Liver (tissue), 3 donors: ENCODE measurements around the gene TCF19.

Source experiments
- MAX ChIP-seq: IDR thresholded peaks from 2 replicates; pipeline ENCODE4 v1.6.1; 2016; ENCODE audit warnings: antibody characterized with exemption
- SP1 ChIP-seq: IDR thresholded peaks from 2 replicates; pipeline ENCODE4 v1.6.1; 2018; ENCODE audit warnings: antibody characterized with exemption, mild to moderate bottlenecking
- ZBTB33 ChIP-seq: IDR thresholded peaks from 2 replicates; pipeline ENCODE4 v1.6.1; 2016; ENCODE audit warnings: antibody characterized with exemption
- TF ChIP-seq, protein P1 (sequence below): fragments of 150-350 bp; IDR thresholded peaks from 2 replicates; pipeline ENCODE4 v1.5.1; 2017; ENCODE audit warnings: improper control_type of control experiment, low read depth, low read length; ENCODE audit not compliant: missing input control
- TF ChIP-seq, protein P2 (sequence below): IDR thresholded peaks from 2 replicates; pipeline ENCODE4 v1.6.1; 2016; ENCODE audit warnings: antibody characterized with exemption, mild to moderate bottlenecking
- donor health status: healthy.
- donor health status: healthy.

DNA sequence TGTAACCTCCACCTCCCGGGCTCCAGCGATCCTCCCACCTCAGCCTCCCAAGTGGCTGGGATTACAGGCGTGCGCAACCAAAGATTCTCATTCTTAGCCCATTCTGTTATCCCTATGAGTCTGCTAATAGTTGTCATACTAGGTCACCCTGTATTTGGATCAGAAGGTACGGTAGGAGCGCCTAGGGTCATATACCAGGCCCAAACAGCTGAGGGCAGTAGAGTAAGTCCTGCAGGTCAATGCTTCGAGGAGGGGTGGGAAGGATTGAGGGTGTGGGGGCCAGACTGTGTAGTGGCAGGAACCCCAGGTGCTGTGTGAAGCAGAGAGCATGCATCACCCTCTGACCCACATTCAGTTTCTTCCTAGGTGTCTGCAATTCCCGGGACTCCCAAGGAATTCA is 34.8 kb downstream of the TCF19 start:
- TF ChIP-seq, protein P1, sequence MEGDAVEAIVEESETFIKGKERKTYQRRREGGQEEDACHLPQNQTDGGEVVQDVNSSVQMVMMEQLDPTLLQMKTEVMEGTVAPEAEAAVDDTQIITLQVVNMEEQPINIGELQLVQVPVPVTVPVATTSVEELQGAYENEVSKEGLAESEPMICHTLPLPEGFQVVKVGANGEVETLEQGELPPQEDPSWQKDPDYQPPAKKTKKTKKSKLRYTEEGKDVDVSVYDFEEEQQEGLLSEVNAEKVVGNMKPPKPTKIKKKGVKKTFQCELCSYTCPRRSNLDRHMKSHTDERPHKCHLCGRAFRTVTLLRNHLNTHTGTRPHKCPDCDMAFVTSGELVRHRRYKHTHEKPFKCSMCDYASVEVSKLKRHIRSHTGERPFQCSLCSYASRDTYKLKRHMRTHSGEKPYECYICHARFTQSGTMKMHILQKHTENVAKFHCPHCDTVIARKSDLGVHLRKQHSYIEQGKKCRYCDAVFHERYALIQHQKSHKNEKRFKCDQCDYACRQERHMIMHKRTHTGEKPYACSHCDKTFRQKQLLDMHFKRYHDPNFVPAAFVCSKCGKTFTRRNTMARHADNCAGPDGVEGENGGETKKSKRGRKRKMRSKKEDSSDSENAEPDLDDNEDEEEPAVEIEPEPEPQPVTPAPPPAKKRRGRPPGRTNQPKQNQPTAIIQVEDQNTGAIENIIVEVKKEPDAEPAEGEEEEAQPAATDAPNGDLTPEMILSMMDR = no peak
- TF ChIP-seq SP1 = no peak
- no peak for TF ChIP-seq ZBTB33
- TF ChIP-seq, protein P2, sequence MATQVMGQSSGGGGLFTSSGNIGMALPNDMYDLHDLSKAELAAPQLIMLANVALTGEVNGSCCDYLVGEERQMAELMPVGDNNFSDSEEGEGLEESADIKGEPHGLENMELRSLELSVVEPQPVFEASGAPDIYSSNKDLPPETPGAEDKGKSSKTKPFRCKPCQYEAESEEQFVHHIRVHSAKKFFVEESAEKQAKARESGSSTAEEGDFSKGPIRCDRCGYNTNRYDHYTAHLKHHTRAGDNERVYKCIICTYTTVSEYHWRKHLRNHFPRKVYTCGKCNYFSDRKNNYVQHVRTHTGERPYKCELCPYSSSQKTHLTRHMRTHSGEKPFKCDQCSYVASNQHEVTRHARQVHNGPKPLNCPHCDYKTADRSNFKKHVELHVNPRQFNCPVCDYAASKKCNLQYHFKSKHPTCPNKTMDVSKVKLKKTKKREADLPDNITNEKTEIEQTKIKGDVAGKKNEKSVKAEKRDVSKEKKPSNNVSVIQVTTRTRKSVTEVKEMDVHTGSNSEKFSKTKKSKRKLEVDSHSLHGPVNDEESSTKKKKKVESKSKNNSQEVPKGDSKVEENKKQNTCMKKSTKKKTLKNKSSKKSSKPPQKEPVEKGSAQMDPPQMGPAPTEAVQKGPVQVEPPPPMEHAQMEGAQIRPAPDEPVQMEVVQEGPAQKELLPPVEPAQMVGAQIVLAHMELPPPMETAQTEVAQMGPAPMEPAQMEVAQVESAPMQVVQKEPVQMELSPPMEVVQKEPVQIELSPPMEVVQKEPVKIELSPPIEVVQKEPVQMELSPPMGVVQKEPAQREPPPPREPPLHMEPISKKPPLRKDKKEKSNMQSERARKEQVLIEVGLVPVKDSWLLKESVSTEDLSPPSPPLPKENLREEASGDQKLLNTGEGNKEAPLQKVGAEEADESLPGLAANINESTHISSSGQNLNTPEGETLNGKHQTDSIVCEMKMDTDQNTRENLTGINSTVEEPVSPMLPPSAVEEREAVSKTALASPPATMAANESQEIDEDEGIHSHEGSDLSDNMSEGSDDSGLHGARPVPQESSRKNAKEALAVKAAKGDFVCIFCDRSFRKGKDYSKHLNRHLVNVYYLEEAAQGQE = no peak
- no peak for TF ChIP-seq MAX
